ENCODE measurements around the gene VEGFC. TPM values are rescaled to one million over a fixed set of nuclear protein-coding genes. Genes with fewer than 3 reads are reported as not detected.

The VEGFC gene
- total and polyA plus RNA-seq, 3 donors from 2014 or later = 2.8 to 4.3 (median 4.0) TPM

- Histone ChIP-seq H3K27ac (no peak overlapping the region), H3K27me3 (no peaks in the 10 kb centered on the region), H3K4me1 (no peaks in the 10 kb centered on the region), H3K4me3 (no peak overlapping the region), H3K9me3 (no peaks in the 10 kb centered on the region), H3K36me3 (ENCODE audit: low read depth, missing control alignments) (no peaks in the 10 kb centered on the region)
- TF ChIP-seq POLR2A (IDR thresholded peaks at IDR 0.05) (no peak), CTCF (IDR thresholded peaks at IDR 0.05) (no peak)
- 87 to 90% methylated on average over 5 of the region's 5 CpGs for WGBS, 2 donors
- DNase-seq = peak; percentile 26
- intact Hi-C loops (cut with DNase I; ENCODE audit: low total_unique reads) = no loop called here
Observed at GRCh38 chr4:176660561-176660960, 132.2 kb downstream of the VEGFC start.

GRCh38 chr4:176656108-176656507, 136.6 kb downstream of the VEGFC start:
- H3K4me1 ChIP-seq = peaks cover 4% of the 10 kb centered on the region
- WGBS, 2 donors = 32 to 70% methylated on average over 3 of the region's 3 CpGs
- peak; percentile 18 for DNase-seq
- H3K9me3 ChIP-seq = no peaks in the 10 kb centered on the region
- TF ChIP-seq POLR2A (IDR thresholded peaks at IDR 0.05) (no peak), CTCF (IDR thresholded peaks at IDR 0.05) (no peak)
- no peak overlapping the region for H3K4me3 ChIP-seq
- no peaks in the 10 kb centered on the region for H3K27me3 ChIP-seq
- no peaks in the 10 kb centered on the region for H3K36me3 ChIP-seq (ENCODE audit: low read depth, missing control alignments)
- no peak overlapping the region for H3K27ac ChIP-seq
- intact Hi-C loops (cut with DNase I; ENCODE audit: low total_unique reads) = no loop called here

GRCh38 chr4:176654565-176655216, 138.0 kb downstream of the VEGFC start:
- Histone ChIP-seq H3K36me3 (ENCODE audit: low read depth, missing control alignments) (no peaks in the 10 kb centered on the region), H3K4me1 (peaks cover 4% of the 10 kb centered on the region), H3K27ac (no peak overlapping the region), H3K9me3 (no peaks in the 10 kb centered on the region), H3K27me3 (no peaks in the 10 kb centered on the region), H3K4me3 (no peak overlapping the region)
- TF ChIP-seq POLR2A (IDR thresholded peaks at IDR 0.05) (no peak), CTCF (IDR thresholded peaks at IDR 0.05) (no peak)
- DNase-seq = no peak
- intact Hi-C loops (cut with DNase I; ENCODE audit: low total_unique reads) = no loop called here
- 63 to 75% methylated on average over 7 of the region's 7 CpGs for WGBS, 2 donors

DNA sequence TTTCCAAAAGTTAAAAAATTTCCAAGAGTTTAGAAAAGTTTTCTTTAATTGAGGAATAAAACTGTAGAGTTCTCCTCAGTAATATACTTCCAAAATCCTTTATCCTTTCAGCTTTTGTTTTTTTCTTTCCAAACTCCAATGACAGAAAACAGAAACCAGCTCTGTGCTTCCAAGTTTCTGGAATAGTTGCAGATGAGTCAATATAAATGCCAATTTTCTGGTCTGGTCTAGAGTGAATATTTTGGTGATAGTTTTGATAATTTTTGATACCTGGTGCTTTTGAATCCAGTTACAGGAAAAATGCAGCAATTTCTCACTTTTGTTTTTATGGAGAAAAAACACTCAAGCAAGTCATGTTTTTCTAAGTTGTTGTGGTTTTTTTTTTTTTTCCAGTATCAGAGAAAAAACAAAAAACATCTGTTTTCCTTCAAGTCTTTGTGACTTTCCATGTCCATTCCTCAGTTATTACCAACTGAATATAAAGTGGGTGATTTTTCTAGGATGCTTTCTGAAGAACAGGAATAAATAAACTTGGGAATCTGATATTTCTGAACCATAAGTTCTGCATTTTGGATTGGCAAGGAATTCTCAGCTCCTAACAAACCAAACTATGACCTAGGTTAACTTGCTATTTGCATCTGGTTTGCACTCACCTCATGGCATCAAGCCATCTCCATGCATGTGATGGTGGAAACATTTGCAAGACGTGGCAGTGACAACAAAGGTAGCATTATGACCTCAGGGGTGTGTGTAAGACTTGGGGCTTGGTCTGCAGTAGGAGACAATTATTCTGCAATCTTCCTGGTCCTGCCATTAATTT, 139.1 kb downstream of the VEGFC start:
- DNase-seq = no peak
- TF ChIP-seq POLR2A (IDR thresholded peaks at IDR 0.05) (no peak), CTCF (IDR thresholded peaks at IDR 0.05) (no peak)
- WGBS, 2 donors = 44 to 55% methylated on average over 1 of the region's 1 CpG
- intact Hi-C loops (cut with DNase I; ENCODE audit: low total_unique reads) = no loop called here
- Histone ChIP-seq H3K27me3 (no peaks in the 10 kb centered on the region), H3K4me1 (peaks cover 4% of the 10 kb centered on the region), H3K9me3 (no peaks in the 10 kb centered on the region), H3K4me3 (no peak overlapping the region), H3K36me3 (ENCODE audit: low read depth, missing control alignments) (no peaks in the 10 kb centered on the region), H3K27ac (no peak overlapping the region)

All from testis (tissue), 3 donors.